ENCODE data around the gene KIF1B.

GRCh38 chr1:10374442-10374860, 164.1 kb downstream of the KIF1B start:
- TF ChIP-seq POLR2A (IDR thresholded peaks at IDR 0.05) (no peak), POLR2AphosphoS5 (IDR thresholded peaks at IDR 0.05) (no peak), CTCF (IDR thresholded peaks at IDR 0.05) (no peak), EP300 (IDR thresholded peaks at IDR 0.05) (no peak)

Data from upper lobe of left lung (tissue), 4 donors.